Neural progenitor cell (in vitro differentiated cells): ENCODE results near the gene ASCL3. TPM values are rescaled to one million over a fixed set of nuclear protein-coding genes. Genes with fewer than 3 reads are reported as not detected.
A peak's percentile ranks its signal among the peaks of the same experiment; 100 is the strongest.

Experiments used
- DNase-seq: peaks from one replicate; pipeline ENCODE4 v3.0.0-alpha.2; 2016; ENCODE audit warnings: low spot score
- H2AFZ ChIP-seq: fragments of 200-600 bp; sonication (generic); replicated peaks from 2 replicates; pipeline ENCODE4 v1.6.1; 2016; ENCODE audit warnings: antibody characterized with exemption
- H3F3A ChIP-seq: fragments of 200-600 bp; sonication (generic); 2 replicates; pipeline ENCODE4 v1.6.1; 2016; ENCODE audit warnings: antibody characterized with exemption, low read depth
- H3K27ac ChIP-seq: fragments of 200-600 bp; sonication (generic); 2 replicates; pipeline ENCODE4 v1.5.1; 2016; ENCODE audit warnings: mild to moderate bottlenecking
- H3K27me3 ChIP-seq: fragments of 200-600 bp; sonication (generic); 2 replicates; pipeline ENCODE4 v1.6.1; 2016; ENCODE audit warnings: mild to moderate bottlenecking, moderate library complexity
- H3K36me3 ChIP-seq: fragments of 200-600 bp; sonication (generic); 2 replicates; pipeline ENCODE4 v1.5.1; 2016
- H3K4me1 ChIP-seq: fragments of 200-600 bp; sonication (generic); 2 replicates; pipeline ENCODE4 v1.6.1; 2016; ENCODE audit warnings: mixed run types
- H3K4me2 ChIP-seq: fragments of 200-600 bp; sonication (generic); 2 replicates; pipeline ENCODE4 v1.6.1; 2016
- H3K4me3 ChIP-seq: fragments of 200-600 bp; sonication (generic); 2 replicates; pipeline ENCODE4 v1.5.1; 2016
- H3K79me2 ChIP-seq: fragments of 200-600 bp; sonication (generic); 2 replicates; pipeline ENCODE4 v1.6.1; 2016; ENCODE audit warnings: low read depth
- H3K9ac ChIP-seq: fragments of 200-600 bp; sonication (generic); 2 replicates; pipeline ENCODE4 v1.6.1; 2016
- H3K9me3 ChIP-seq: fragments of 200-600 bp; sonication (generic); 2 replicates; pipeline ENCODE4 v1.5.1; 2016; ENCODE audit warnings: low read depth
- H4K20me1 ChIP-seq: fragments of 200-600 bp; sonication (generic); 2 replicates; pipeline ENCODE4 v1.6.1; 2016; ENCODE audit warnings: low read depth
- H3K27ac Mint-ChIP-seq: 3 replicates; pipeline ENCODE4 v1.8.0; 2021; ENCODE audit warnings: mixed read lengths
- H3K27me3 Mint-ChIP-seq: 2 replicates; pipeline ENCODE4 v1.8.0; 2022; ENCODE audit warnings: low read depth, mild to moderate bottlenecking, inconsistent platforms, moderate library complexity, mixed read lengths; ENCODE audit not compliant: insufficient read depth
- H3K36me3 Mint-ChIP-seq: 3 replicates; pipeline ENCODE4 v1.8.0; 2021; ENCODE audit warnings: mixed read lengths
- H3K4me1 Mint-ChIP-seq: 3 replicates; pipeline ENCODE4 v1.8.0; 2021; ENCODE audit warnings: mixed read lengths
- H3K4me3 Mint-ChIP-seq: 3 replicates; pipeline ENCODE4 v1.8.0; 2021; ENCODE audit warnings: mild to moderate bottlenecking, moderate library complexity, mixed read lengths
- H3K9me3 Mint-ChIP-seq: 3 replicates; pipeline ENCODE4 v1.8.0; 2020; ENCODE audit warnings: mixed read lengths
- EZH2 ChIP-seq: fragments of 200-600 bp; sonication (generic); IDR thresholded peaks from 2 replicates; pipeline ENCODE4 v1.6.1; 2017; ENCODE audit warnings: antibody characterized with exemption, mild to moderate bottlenecking, moderate library complexity
- EZH2phosphoT487 ChIP-seq: fragments of 200-600 bp; sonication (generic); IDR thresholded peaks from 2 replicates; pipeline ENCODE4 v1.6.1; 2017; ENCODE audit warnings: antibody characterized with exemption
- total RNA-seq: library from RNA; depleted of rRNA; stranded (reverse); fragments of >200 nt; gene quantifications from 2 replicates; pipeline ENCODE4 v1.2.3, GENCODE V29; 2015; ENCODE audit warnings: low replicate concordance
- TF ChIP-seq, protein P1 (sequence below): fragments of 200-600 bp; sonication (generic); IDR thresholded peaks from 2 replicates; pipeline ENCODE4 v1.5.1; 2017; ENCODE audit warnings: antibody characterized with exemption, mild to moderate bottlenecking

Gene ASCL3
- total RNA-seq, 1 donor from 2014 or later, result not detected

- Histone ChIP-seq H3K27me3 (peaks cover 25% of the 10 kb centered on the region), H3K36me3 (no peaks in the 10 kb centered on the region), H2AFZ (peak within 1 kb of the TSS; percentile 59), H3K79me2 (peaks cover 38% of the 10 kb centered on the region), H3K4me3 (peak within 1 kb of the TSS; percentile 73), H3K27ac (peak within 1 kb of the TSS; percentile 72), H3K9ac (peak within 1 kb of the TSS; percentile 49), H3F3A (peaks cover 49% of the 10 kb centered on the region), H3K4me2 (peak within 1 kb of the TSS; percentile 87), H3K9me3 (no peaks in the 10 kb centered on the region), H3K4me1 (peaks cover 16% of the 10 kb centered on the region), H4K20me1 (peaks cover 13% of the 10 kb centered on the region)
- no peak for TF ChIP-seq EZH2
- H3K4me1 Mint-ChIP-seq, result peaks cover 32% of the 10 kb centered on the region
- H3K36me3 Mint-ChIP-seq, result peaks cover 7% of the 10 kb centered on the region
- H3K9me3 Mint-ChIP-seq, result no peaks in the 10 kb centered on the region
- peak; percentile 100 for DNase-seq
- H3K27me3 Mint-ChIP-seq, result peaks cover 2% of the 10 kb centered on the region
- peak within 1 kb of the TSS; percentile 95 for H3K4me3 Mint-ChIP-seq
- H3K27ac Mint-ChIP-seq, result peak within 1 kb of the TSS; percentile 97
Measured at GRCh38 chr11:8911029-8911823, 31.6 kb downstream of the ASCL3 start, which contains the start of gene AKIP1. AKIP1 (plus strand) TSS chr11:8911189; CDS start chr11:8911450, 261 bp downstream.

- Histone ChIP-seq H3K4me1 (peaks cover 15% of the 10 kb centered on the region), H3K4me2 (peak overlapping the region; percentile 87), H2AFZ (peak overlapping the region; percentile 54), H3K27ac (no peak overlapping the region), H3K4me3 (peak overlapping the region; percentile 73), H3K9ac (no peak overlapping the region), H4K20me1 (peaks cover 13% of the 10 kb centered on the region), H3K9me3 (no peaks in the 10 kb centered on the region), H3F3A (peaks cover 46% of the 10 kb centered on the region), H3K79me2 (peaks cover 38% of the 10 kb centered on the region), H3K36me3 (no peaks in the 10 kb centered on the region), H3K27me3 (peaks cover 25% of the 10 kb centered on the region)
- DNase-seq, result no peak
- TF ChIP-seq EZH2 (no peak), EZH2phosphoT487 (no peak)
- TF ChIP-seq, protein P1, sequence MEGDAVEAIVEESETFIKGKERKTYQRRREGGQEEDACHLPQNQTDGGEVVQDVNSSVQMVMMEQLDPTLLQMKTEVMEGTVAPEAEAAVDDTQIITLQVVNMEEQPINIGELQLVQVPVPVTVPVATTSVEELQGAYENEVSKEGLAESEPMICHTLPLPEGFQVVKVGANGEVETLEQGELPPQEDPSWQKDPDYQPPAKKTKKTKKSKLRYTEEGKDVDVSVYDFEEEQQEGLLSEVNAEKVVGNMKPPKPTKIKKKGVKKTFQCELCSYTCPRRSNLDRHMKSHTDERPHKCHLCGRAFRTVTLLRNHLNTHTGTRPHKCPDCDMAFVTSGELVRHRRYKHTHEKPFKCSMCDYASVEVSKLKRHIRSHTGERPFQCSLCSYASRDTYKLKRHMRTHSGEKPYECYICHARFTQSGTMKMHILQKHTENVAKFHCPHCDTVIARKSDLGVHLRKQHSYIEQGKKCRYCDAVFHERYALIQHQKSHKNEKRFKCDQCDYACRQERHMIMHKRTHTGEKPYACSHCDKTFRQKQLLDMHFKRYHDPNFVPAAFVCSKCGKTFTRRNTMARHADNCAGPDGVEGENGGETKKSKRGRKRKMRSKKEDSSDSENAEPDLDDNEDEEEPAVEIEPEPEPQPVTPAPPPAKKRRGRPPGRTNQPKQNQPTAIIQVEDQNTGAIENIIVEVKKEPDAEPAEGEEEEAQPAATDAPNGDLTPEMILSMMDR, result no peak
- Mint-ChIP-seq H3K9me3 (no peaks in the 10 kb centered on the region), H3K27me3 (peaks cover 2% of the 10 kb centered on the region), H3K4me3 (peak overlapping the region; percentile 89), H3K4me1 (peaks cover 32% of the 10 kb centered on the region), H3K27ac (no peak overlapping the region), H3K36me3 (peaks cover 4% of the 10 kb centered on the region)
Measured at GRCh38 chr11:8910649-8911026, 32.2 kb downstream of the ASCL3 start.

DNA sequence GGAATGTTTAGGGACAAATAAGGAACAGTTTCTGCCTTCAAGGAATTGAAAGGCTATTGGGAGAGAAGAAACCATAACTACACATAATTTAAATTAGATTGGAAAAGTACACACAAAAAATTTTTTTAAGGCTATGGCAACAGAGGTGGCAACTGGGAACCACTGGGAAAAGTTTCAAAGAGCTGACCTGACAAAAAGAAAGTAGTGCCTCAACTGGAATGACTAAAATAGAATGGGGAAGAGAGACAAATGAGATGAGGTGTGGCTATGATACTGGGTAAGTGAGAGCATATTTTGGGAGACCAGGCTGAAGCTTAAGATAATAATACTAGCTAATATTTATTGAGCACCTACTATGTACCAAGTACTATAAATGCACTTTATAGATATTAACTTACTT, 34.7 kb downstream of the ASCL3 start:
- no peaks in the 10 kb centered on the region for H3K27me3 Mint-ChIP-seq
- H3K4me1 ChIP-seq, result peaks cover 5% of the 10 kb centered on the region
- no peak overlapping the region for H2AFZ ChIP-seq
- no peaks in the 10 kb centered on the region for H4K20me1 ChIP-seq
- DNase-seq, result no peak
- TF ChIP-seq EZH2 (no peak), EZH2phosphoT487 (no peak)
- TF ChIP-seq, protein P1, result no peak
- H3K4me3 Mint-ChIP-seq, result no peak overlapping the region
- H3K4me3 ChIP-seq, result no peak overlapping the region
- peaks cover 18% of the 10 kb centered on the region for H3K4me1 Mint-ChIP-seq
- peaks cover 25% of the 10 kb centered on the region for H3K27me3 ChIP-seq
- no peak overlapping the region for H3K27ac ChIP-seq
- H3K9me3 ChIP-seq, result no peaks in the 10 kb centered on the region
- peaks cover 3% of the 10 kb centered on the region for H3K9me3 Mint-ChIP-seq
- H3K79me2 ChIP-seq, result peaks cover 19% of the 10 kb centered on the region
- no peak overlapping the region for H3K9ac ChIP-seq
- no peak overlapping the region for H3K27ac Mint-ChIP-seq
- no peak overlapping the region for H3K4me2 ChIP-seq
- H3F3A ChIP-seq, result peaks cover 36% of the 10 kb centered on the region
- peaks cover 4% of the 10 kb centered on the region for H3K36me3 Mint-ChIP-seq
- H3K36me3 ChIP-seq, result no peaks in the 10 kb centered on the region

DNA sequence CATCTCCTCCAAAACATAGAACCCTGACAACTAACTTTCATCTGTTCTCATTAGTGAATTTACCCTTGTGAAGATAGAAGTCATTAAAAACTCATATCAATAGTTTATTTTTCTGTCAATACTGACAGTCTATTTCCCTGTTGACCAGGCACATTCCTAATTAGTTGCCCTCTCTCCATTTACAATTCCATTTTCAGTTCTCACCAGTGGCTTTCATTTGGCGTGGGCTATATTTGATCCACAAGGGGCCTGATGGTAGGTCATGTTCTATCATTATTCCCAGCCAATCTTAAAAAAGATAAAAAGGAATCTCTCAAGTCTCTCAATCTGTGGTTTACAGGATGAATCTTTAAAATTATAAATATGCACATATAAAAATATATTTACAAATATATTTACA, 35.7 kb downstream of the ASCL3 start:
- H3K4me1 Mint-ChIP-seq, result peaks cover 14% of the 10 kb centered on the region
- H3K27ac Mint-ChIP-seq, result no peak overlapping the region
- Histone ChIP-seq H3K36me3 (no peaks in the 10 kb centered on the region), H3F3A (peaks cover 31% of the 10 kb centered on the region), H3K9me3 (no peaks in the 10 kb centered on the region), H3K9ac (no peak overlapping the region), H4K20me1 (no peaks in the 10 kb centered on the region), H2AFZ (no peak overlapping the region), H3K4me2 (no peak overlapping the region), H3K27ac (no peak overlapping the region), H3K79me2 (peaks cover 10% of the 10 kb centered on the region), H3K4me3 (no peak overlapping the region), H3K27me3 (peaks cover 25% of the 10 kb centered on the region), H3K4me1 (peaks cover under 1% of the 10 kb centered on the region)
- TF ChIP-seq, protein P1, result no peak
- TF ChIP-seq EZH2 (no peak), EZH2phosphoT487 (no peak)
- DNase-seq, result no peak
- H3K27me3 Mint-ChIP-seq, result no peaks in the 10 kb centered on the region
- H3K4me3 Mint-ChIP-seq, result no peak overlapping the region
- peaks cover under 1% of the 10 kb centered on the region for H3K36me3 Mint-ChIP-seq
- H3K9me3 Mint-ChIP-seq, result peaks cover 7% of the 10 kb centered on the region
